Measurements from ENCODE around the gene MRPL58.

- TF ChIP-seq CTCF (IDR thresholded peaks at IDR 0.05) (no peak), POLR2A (IDR thresholded peaks at IDR 0.05) (no peak)
These were observed 7.2 kb downstream of the MRPL58 start for GRCh38 chr17:75019710-75020109.

All from body of pancreas (tissue), 4 donors.